ENCODE measurements around the gene FYN.
A peak's percentile ranks its signal among the peaks of the same experiment; 100 is the strongest.
"Not testable (repeated sequence)": the region's sequence is repeated elsewhere in the genome, so short reads cannot be mapped to it uniquely, and the experiment has no call there.

The FYN gene

GRCh38 chr6:111835807-111836206 is 37.4 kb downstream of the FYN start:
- DNase-seq (no peak), ATAC-seq (ENCODE audit: insufficient read depth, low read depth) (no peak)
- TF ChIP-seq CTCF (IDR thresholded peaks at IDR 0.05; ENCODE audit: borderline replicate concordance, extremely low read depth, low read length, poor library complexity, severe bottlenecking) (no peak), EZH2 (IDR thresholded peaks at IDR 0.05; ENCODE audit: borderline replicate concordance, low read depth, low read length, severe bottlenecking) (no peak)
- H2AFZ ChIP-seq (ENCODE audit: low read depth, low read length): no peak overlapping the region
- H3K27me3 ChIP-seq (ENCODE audit: insufficient read depth, low read length, poor library complexity): no peaks in the 10 kb centered on the region
- H3K4me3 ChIP-seq (ENCODE audit: low read depth in 1 of 2, low read length in 2 of 2): no peak overlapping the region
- H3K27ac ChIP-seq (ENCODE audit: low read length): no peak overlapping the region
- no peaks in the 10 kb centered on the region for H3K9me3 ChIP-seq (ENCODE audit: insufficient read depth, low read length, severe bottlenecking)
- peaks cover 32% of the 10 kb centered on the region; the same call in 1 of the 2 replicates for H4K20me1 ChIP-seq (ENCODE audit: insufficient read depth, low read length)
- H3K9ac ChIP-seq (ENCODE audit: low read depth, low read length): no peak overlapping the region
- peaks cover 34% of the 10 kb centered on the region for H3K36me3 ChIP-seq (ENCODE audit: insufficient read depth, low read length)
- H3K79me2 ChIP-seq (ENCODE audit: insufficient read depth, low read length): peaks cover 63% of the 10 kb centered on the region
- no peak overlapping the region for H3K4me2 ChIP-seq (ENCODE audit: insufficient read depth, low read length)
- H3K4me1 ChIP-seq (ENCODE audit: insufficient read depth, low read length): no peaks in the 10 kb centered on the region

GRCh38 chr6:111835398-111835797 is 37.9 kb downstream of the FYN start:
- peaks cover 34% of the 10 kb centered on the region for H3K36me3 ChIP-seq (ENCODE audit: insufficient read depth, low read length)
- not testable (repeated sequence) for ATAC-seq (ENCODE audit: insufficient read depth, low read depth); H2AFZ ChIP-seq (ENCODE audit: low read depth, low read length); H3K4me1 ChIP-seq (ENCODE audit: insufficient read depth, low read length); H3K9me3 ChIP-seq (ENCODE audit: insufficient read depth, low read length, severe bottlenecking); H3K27me3 ChIP-seq (ENCODE audit: insufficient read depth, low read length, poor library complexity); H3K4me3 ChIP-seq (ENCODE audit: low read depth in 1 of 2, low read length in 2 of 2); H3K9ac ChIP-seq (ENCODE audit: low read depth, low read length); H3K27ac ChIP-seq (ENCODE audit: low read length); DNase-seq; H3K4me2 ChIP-seq (ENCODE audit: insufficient read depth, low read length)
- peaks cover 60% of the 10 kb centered on the region for H3K79me2 ChIP-seq (ENCODE audit: insufficient read depth, low read length)
- peaks cover 32% of the 10 kb centered on the region; the same call in 1 of the 2 replicates for H4K20me1 ChIP-seq (ENCODE audit: insufficient read depth, low read length)

- DNase-seq: no peak
- H3K4me1 ChIP-seq (ENCODE audit: insufficient read depth, low read length): no peaks in the 10 kb centered on the region
- H3K4me3 ChIP-seq (ENCODE audit: low read depth in 1 of 2, low read length in 2 of 2): no peak overlapping the region
- no peak overlapping the region for H2AFZ ChIP-seq (ENCODE audit: low read depth, low read length)
- ATAC-seq (ENCODE audit: insufficient read depth, low read depth): no peak; the same call in 2 of the 3 replicates
- H4K20me1 ChIP-seq (ENCODE audit: insufficient read depth, low read length): peaks cover 31% of the 10 kb centered on the region; the same call in 1 of the 2 replicates
- H3K4me2 ChIP-seq (ENCODE audit: insufficient read depth, low read length): no peak overlapping the region
- peaks cover 55% of the 10 kb centered on the region for H3K79me2 ChIP-seq (ENCODE audit: insufficient read depth, low read length)
- no peak overlapping the region for H3K27ac ChIP-seq (ENCODE audit: low read length)
- H3K9me3 ChIP-seq (ENCODE audit: insufficient read depth, low read length, severe bottlenecking): no peaks in the 10 kb centered on the region
- H3K9ac ChIP-seq (ENCODE audit: low read depth, low read length): no peak overlapping the region
- peaks cover 30% of the 10 kb centered on the region for H3K36me3 ChIP-seq (ENCODE audit: insufficient read depth, low read length)
- TF ChIP-seq EZH2 (IDR thresholded peaks at IDR 0.05; ENCODE audit: borderline replicate concordance, low read depth, low read length, severe bottlenecking): no peak
- no peak for TF ChIP-seq CTCF (IDR thresholded peaks at IDR 0.05; ENCODE audit: borderline replicate concordance, extremely low read depth, low read length, poor library complexity, severe bottlenecking)
- no peaks in the 10 kb centered on the region for H3K27me3 ChIP-seq (ENCODE audit: insufficient read depth, low read length, poor library complexity)
These were observed 38.9 kb downstream of the FYN start for GRCh38 chr6:111834356-111834755.

GRCh38 chr6:111832833-111833418 is 40.3 kb downstream of the FYN start:
- Histone ChIP-seq H3K27me3 (ENCODE audit: insufficient read depth, low read length, poor library complexity) (no peaks in the 10 kb centered on the region), H3K4me3 (ENCODE audit: low read depth in 1 of 2, low read length in 2 of 2) (no peak overlapping the region), H3K36me3 (ENCODE audit: insufficient read depth, low read length) (peaks cover 29% of the 10 kb centered on the region), H3K4me1 (ENCODE audit: insufficient read depth, low read length) (no peaks in the 10 kb centered on the region), H3K27ac (ENCODE audit: low read length) (no peak overlapping the region), H3K4me2 (ENCODE audit: insufficient read depth, low read length) (no peak overlapping the region), H3K79me2 (ENCODE audit: insufficient read depth, low read length) (peaks cover 47% of the 10 kb centered on the region), H2AFZ (ENCODE audit: low read depth, low read length) (no peak overlapping the region), H4K20me1 (ENCODE audit: insufficient read depth, low read length) (peaks cover 22% of the 10 kb centered on the region; the same call in 1 of the 2 replicates), H3K9me3 (ENCODE audit: insufficient read depth, low read length, severe bottlenecking) (no peaks in the 10 kb centered on the region), H3K9ac (ENCODE audit: low read depth, low read length) (no peak overlapping the region)
- no peak for DNase-seq
- peak; percentile 67; the same call in 2 of the 3 replicates for ATAC-seq (ENCODE audit: insufficient read depth, low read depth)
- no peak for TF ChIP-seq EZH2 (IDR thresholded peaks at IDR 0.05; ENCODE audit: borderline replicate concordance, low read depth, low read length, severe bottlenecking)
- no peak for TF ChIP-seq CTCF (IDR thresholded peaks at IDR 0.05; ENCODE audit: borderline replicate concordance, extremely low read depth, low read length, poor library complexity, severe bottlenecking)
